Panc1 (cell line): ENCODE data around the gene KREMEN2. TPM values are rescaled to one million over a fixed set of nuclear protein-coding genes. Genes with fewer than 3 reads are reported as not detected.

Source experiments
- ATAC-seq: fragments of 200-7000 bp; cut with Tn5 transposase; 2 replicates; pipeline ENCODE4 v1.9.1; 2020; ENCODE audit warnings: mild to moderate bottlenecking, moderate library complexity
- BruUV-seq: library from RNA; stranded (reverse); fragments of 400-500 nt; replicated peaks from 2 replicates; lab custom pipeline; 2021; lab: Mats Ljungman, UMichigan
- CTCF ChIA-PET: fragments of 300-600 bp; sonication (Branson Sonifier 250); formaldehyde crosslinking; loops from one replicate; lab custom pipeline; 2022; ENCODE audit warnings: antibody characterized with exemption; lab: Charles Lee
- POLR2A ChIA-PET: fragments of 300-600 bp; sonication (Branson Sonifier 250); formaldehyde crosslinking; loops from one replicate; lab custom pipeline; 2022; ENCODE audit warnings: antibody characterized with exemption; lab: Charles Lee
- DNase-seq: peaks from one replicate; pipeline ENCODE4 v3.0.0-alpha.2; 2010; ENCODE audit warnings: low read depth, low spot score
- H3K27ac ChIP-seq: 2 replicates; pipeline ENCODE4 v1.5.1; 2011; ENCODE audit warnings: mild to moderate bottlenecking, low read length, inconsistent platforms
- H3K27me3 ChIP-seq: fragments of 200-500 bp; sonication (Bioruptor generic); 2 replicates; pipeline ENCODE4 v1.6.0; 2014; ENCODE audit warnings: low read length, inconsistent platforms; ENCODE audit not compliant: control insufficient read depth, insufficient read depth
- H3K36me3 ChIP-seq: fragments of 200-500 bp; sonication (Bioruptor generic); 2 replicates; pipeline ENCODE4 v1.5.1; 2014; ENCODE audit warnings: inconsistent platforms, mild to moderate bottlenecking, low read length, moderate library complexity; ENCODE audit not compliant: control insufficient read depth, insufficient read depth
- H3K4me1 ChIP-seq: 2 replicates; pipeline ENCODE4 v1.5.1; 2011; ENCODE audit warnings: inconsistent platforms, mild to moderate bottlenecking, low read length, moderate library complexity; ENCODE audit not compliant: control insufficient read depth, insufficient read depth
- H3K4me3 ChIP-seq, 2 experiments: 2 replicates each; pipeline ENCODE4 v1.5.1; 2011 to 2012; ENCODE audit warnings: low read depth in 2 of 2, low read length in 2 of 2, mild to moderate bottlenecking in 2 of 2, inconsistent platforms in 1 of 2, moderate library complexity in 1 of 2
- H3K9me3 ChIP-seq: fragments of 200-500 bp; sonication (Bioruptor generic); 2 replicates; pipeline ENCODE4 v1.5.1; 2014; ENCODE audit warnings: low read depth, mild to moderate bottlenecking, inconsistent platforms, low read length, moderate library complexity; ENCODE audit not compliant: control insufficient read depth, insufficient read depth
- POLR2AphosphoS5 ChIP-seq: IDR thresholded peaks from 2 replicates; pipeline ENCODE4 v1.6.1; 2012; ENCODE audit warnings: mild to moderate bottlenecking, low read depth, low read length, moderate library complexity
- SIN3A ChIP-seq: IDR thresholded peaks from 2 replicates; pipeline ENCODE4 v1.6.1; 2012; ENCODE audit warnings: low read depth, mild to moderate bottlenecking, low read length, moderate library complexity, borderline replicate concordance; ENCODE audit not compliant: insufficient read depth
- TCF7L2 ChIP-seq: IDR thresholded peaks from 2 replicates; pipeline ENCODE4 v1.6.1; 2011; ENCODE audit warnings: mild to moderate bottlenecking, low read depth, low read length, inconsistent platforms
- in situ Hi-C: cut with HindIII; loops from 2 replicates; pipeline ENCODE4 v1.10.0; 2016; ENCODE audit warnings: low sequenced_read_pairs, low pct_unique_long_range_greater_than_20kb
- intact Hi-C: fragments of 100-400 bp; cut with micrococcal nuclease; formaldehyde crosslinking; loops from one replicate; pipeline ENCODE4 v1.10.0; 2022; ENCODE audit not compliant: unreplicated experiment
- total RNA-seq: library from RNA; stranded (reverse); gene quantifications from one replicate; pipeline ENCODE4 v1.2.1, GENCODE V29; 2021; ENCODE audit not compliant: unreplicated experiment
- TF ChIP-seq, protein P1 (sequence below), 2 experiments: IDR thresholded peaks; 2 replicates each; pipeline ENCODE4 v1.6.1; 2011 to 2012; ENCODE audit warnings: low read depth in 2 of 2, control low read depth in 1 of 2, low read length in 1 of 2, mild to moderate bottlenecking in 1 of 2, moderate library complexity in 1 of 2; ENCODE audit not compliant: insufficient read depth in 1 of 2
- TF ChIP-seq, protein P2 (sequence below): fragments of 450-650 bp; IDR thresholded peaks from 2 replicates; pipeline ENCODE4 v1.5.1; 2017; ENCODE audit warnings: mild to moderate bottlenecking

Gene KREMEN2
- total RNA-seq, 1 experiment from 2014 or later, result 10.8 TPM

DNA sequence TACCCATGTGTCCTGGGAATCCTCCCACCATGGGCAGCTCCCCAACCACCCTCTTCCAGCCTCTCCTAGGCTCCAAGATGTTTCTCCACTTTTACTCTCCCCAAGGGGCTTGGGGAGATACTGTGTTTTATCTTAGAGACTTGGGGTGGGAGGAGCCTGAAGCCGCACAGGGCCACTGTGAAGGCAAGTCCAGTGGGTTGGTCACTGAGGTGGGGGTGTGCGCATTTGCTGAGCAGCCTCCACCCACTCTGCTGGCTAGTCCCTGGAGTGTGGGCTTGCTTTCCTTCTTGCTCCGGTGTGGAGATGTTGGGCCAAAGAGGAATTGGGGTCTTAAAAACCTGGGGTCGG, 44.6 kb downstream of the KREMEN2 start:
- ATAC-seq, result no peak

DNA sequence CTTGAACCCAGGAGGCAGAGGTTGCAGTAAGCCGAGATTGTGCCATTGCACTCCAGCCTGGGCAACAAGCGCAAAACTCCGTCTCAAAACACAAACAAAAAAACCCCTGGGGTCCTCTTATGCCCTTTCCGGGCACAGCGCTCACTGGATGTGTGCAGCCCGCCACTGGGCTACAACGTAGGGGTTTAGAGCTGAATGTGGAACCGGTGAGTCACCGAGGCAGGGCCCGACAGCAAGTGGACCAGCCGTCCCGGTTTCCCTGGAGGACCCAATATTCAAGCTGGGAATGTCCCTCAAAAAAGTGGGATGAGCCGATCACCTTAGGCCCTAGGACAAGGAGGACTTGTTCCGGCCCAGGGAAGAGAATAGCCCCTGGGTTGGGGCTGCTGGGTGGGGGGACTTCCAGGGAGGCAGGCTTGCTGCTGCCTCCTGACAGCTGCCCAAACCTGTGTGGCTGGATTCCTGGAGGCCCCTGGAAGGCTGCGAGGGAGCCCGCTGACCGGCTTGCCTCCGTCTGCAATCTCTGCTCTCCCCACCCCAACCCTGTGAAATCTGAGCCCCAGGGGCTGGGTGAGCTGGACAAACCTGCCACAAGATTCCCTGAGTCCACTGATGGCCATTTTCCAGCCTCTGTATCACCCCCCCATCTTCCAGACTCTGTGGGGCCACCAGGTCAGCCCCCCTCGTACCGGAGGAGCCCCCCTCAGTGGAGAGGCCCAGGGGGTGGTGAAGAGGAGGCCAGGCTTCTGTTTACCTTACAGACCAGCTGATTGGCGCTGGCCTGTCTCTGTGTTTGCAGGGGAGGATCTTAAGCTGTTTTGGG, 45.7 kb downstream of the KREMEN2 start:
- ChIA-PET CTCF (no interaction called here), POLR2A (interaction anchor here (0.6 to 0.7 kb wide), 2 partner anchors 39 to 47 kb away, joined by 4 to 5 read pairs; no protein-coding TSS in a partner anchor)
- intact Hi-C loops, result no loop called here
- no TSS peak for BruUV-seq
- Histone ChIP-seq H3K9me3 (no peaks in the 10 kb centered on the region), H3K4me1 (peaks cover 36% of the 10 kb centered on the region), H3K27ac (peak overlapping the region; percentile 51; the same call in 1 of the 2 replicates), H3K4me3 (no peak overlapping the region), H3K27me3 (no peaks in the 10 kb centered on the region), H3K36me3 (no peaks in the 10 kb centered on the region)
- DNase-seq (no peak), ATAC-seq (no peak)
- TF ChIP-seq, protein P1, sequence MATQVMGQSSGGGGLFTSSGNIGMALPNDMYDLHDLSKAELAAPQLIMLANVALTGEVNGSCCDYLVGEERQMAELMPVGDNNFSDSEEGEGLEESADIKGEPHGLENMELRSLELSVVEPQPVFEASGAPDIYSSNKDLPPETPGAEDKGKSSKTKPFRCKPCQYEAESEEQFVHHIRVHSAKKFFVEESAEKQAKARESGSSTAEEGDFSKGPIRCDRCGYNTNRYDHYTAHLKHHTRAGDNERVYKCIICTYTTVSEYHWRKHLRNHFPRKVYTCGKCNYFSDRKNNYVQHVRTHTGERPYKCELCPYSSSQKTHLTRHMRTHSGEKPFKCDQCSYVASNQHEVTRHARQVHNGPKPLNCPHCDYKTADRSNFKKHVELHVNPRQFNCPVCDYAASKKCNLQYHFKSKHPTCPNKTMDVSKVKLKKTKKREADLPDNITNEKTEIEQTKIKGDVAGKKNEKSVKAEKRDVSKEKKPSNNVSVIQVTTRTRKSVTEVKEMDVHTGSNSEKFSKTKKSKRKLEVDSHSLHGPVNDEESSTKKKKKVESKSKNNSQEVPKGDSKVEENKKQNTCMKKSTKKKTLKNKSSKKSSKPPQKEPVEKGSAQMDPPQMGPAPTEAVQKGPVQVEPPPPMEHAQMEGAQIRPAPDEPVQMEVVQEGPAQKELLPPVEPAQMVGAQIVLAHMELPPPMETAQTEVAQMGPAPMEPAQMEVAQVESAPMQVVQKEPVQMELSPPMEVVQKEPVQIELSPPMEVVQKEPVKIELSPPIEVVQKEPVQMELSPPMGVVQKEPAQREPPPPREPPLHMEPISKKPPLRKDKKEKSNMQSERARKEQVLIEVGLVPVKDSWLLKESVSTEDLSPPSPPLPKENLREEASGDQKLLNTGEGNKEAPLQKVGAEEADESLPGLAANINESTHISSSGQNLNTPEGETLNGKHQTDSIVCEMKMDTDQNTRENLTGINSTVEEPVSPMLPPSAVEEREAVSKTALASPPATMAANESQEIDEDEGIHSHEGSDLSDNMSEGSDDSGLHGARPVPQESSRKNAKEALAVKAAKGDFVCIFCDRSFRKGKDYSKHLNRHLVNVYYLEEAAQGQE (IDR thresholded peaks at IDR 0.05; ENCODE audit: insufficient read depth in 1 of 2, low read depth in 2 of 2, low read length in 1 of 2), result no peak
- TF ChIP-seq SIN3A (no peak), POLR2AphosphoS5 (peak; percentile 46)
- in situ Hi-C loops, result no loop called here

More for the DNA sequence above, 44.6 kb downstream of the KREMEN2 start:
- intact Hi-C loops, result no loop called here
- Histone ChIP-seq H3K27ac (no peak overlapping the region), H3K27me3 (no peaks in the 10 kb centered on the region), H3K4me3 (no peak overlapping the region), H3K36me3 (no peaks in the 10 kb centered on the region), H3K4me1 (peaks cover 36% of the 10 kb centered on the region), H3K9me3 (no peaks in the 10 kb centered on the region)
- BruUV-seq, result no TSS peak
- CTCF ChIA-PET, result interaction anchor here (0.8 kb wide), 1 partner anchor 20 kb away, joined by 3 read pairs; no protein-coding TSS in a partner anchor
- TF ChIP-seq SIN3A, result no peak
- TF ChIP-seq, protein P1 (IDR thresholded peaks at IDR 0.05; ENCODE audit: insufficient read depth in 1 of 2, low read depth in 2 of 2, low read length in 1 of 2), result no peak
- no peak for TF ChIP-seq TCF7L2
- no peak for TF ChIP-seq POLR2AphosphoS5
- TF ChIP-seq, protein P2, sequence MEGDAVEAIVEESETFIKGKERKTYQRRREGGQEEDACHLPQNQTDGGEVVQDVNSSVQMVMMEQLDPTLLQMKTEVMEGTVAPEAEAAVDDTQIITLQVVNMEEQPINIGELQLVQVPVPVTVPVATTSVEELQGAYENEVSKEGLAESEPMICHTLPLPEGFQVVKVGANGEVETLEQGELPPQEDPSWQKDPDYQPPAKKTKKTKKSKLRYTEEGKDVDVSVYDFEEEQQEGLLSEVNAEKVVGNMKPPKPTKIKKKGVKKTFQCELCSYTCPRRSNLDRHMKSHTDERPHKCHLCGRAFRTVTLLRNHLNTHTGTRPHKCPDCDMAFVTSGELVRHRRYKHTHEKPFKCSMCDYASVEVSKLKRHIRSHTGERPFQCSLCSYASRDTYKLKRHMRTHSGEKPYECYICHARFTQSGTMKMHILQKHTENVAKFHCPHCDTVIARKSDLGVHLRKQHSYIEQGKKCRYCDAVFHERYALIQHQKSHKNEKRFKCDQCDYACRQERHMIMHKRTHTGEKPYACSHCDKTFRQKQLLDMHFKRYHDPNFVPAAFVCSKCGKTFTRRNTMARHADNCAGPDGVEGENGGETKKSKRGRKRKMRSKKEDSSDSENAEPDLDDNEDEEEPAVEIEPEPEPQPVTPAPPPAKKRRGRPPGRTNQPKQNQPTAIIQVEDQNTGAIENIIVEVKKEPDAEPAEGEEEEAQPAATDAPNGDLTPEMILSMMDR, result no peak
- no peak for DNase-seq
- in situ Hi-C loops, result no loop called here
- POLR2A ChIA-PET, result no interaction called here
